ENCODE results near the gene SLC38A10. TPM values are rescaled to one million over a fixed set of nuclear protein-coding genes. Genes with fewer than 3 reads are reported as not detected.

The SLC38A10 gene
- total and polyA plus RNA-seq, 2 of the 13 experiments (the other 11 are each of a cell fraction or from before 2014, with no cell fraction given): 23.4 to 55.8 TPM

- TF ChIP-seq CEBPZ (IDR thresholded peaks at IDR 0.05; ENCODE audit: low read length): peak; percentile 54; the same call in 1 of the 2 replicates
- TF ChIP-seq, protein P1, sequence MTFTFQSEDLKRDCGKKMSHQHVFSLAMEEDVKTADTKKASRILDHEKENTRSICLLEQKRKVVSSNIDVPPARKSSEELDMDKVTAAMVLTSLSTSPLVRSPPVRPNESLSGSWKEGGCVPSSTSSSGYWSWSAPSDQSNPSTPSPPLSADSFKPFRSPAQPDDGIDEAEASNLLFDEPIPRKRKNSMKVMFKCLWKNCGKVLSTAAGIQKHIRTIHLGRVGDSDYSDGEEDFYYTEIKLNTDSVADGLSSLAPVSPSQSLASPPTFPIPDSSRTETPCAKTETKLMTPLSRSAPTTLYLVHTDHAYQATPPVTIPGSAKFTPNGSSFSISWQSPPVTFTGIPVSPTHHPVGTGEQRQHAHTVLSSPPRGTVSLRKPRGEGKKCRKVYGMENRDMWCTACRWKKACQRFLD (CRISPR knock-in tag; IDR thresholded peaks at IDR 0.05; ENCODE audit: borderline replicate concordance): peak; percentile 85; the same call in 1 of the 2 replicates
- no peak for TF ChIP-seq SRSF4 (IDR thresholded peaks at IDR 0.05; ENCODE audit: low read depth, low read length, poor library complexity, severe bottlenecking)
- TF ChIP-seq ZNF251 (CRISPR knock-in tag; IDR thresholded peaks at IDR 0.05): no peak
- TF ChIP-seq, protein P2, sequence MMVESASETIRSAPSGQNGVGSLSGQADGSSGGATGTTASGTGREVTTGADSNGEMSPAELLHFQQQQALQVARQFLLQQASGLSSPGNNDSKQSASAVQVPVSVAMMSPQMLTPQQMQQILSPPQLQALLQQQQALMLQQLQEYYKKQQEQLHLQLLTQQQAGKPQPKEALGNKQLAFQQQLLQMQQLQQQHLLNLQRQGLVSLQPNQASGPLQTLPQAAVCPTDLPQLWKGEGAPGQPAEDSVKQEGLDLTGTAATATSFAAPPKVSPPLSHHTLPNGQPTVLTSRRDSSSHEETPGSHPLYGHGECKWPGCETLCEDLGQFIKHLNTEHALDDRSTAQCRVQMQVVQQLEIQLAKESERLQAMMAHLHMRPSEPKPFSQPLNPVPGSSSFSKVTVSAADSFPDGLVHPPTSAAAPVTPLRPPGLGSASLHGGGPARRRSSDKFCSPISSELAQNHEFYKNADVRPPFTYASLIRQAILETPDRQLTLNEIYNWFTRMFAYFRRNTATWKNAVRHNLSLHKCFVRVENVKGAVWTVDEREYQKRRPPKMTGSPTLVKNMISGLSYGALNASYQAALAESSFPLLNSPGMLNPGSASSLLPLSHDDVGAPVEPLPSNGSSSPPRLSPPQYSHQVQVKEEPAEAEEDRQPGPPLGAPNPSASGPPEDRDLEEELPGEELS (CRISPR knock-in tag; IDR thresholded peaks at IDR 0.05): no peak; the same call in 1 of the 2 replicates
- no peak for TF ChIP-seq ATM (IDR thresholded peaks at IDR 0.05; ENCODE audit: borderline replicate concordance)
- peak; percentile 91 for TF ChIP-seq CREB1 (IDR thresholded peaks at IDR 0.05)
- TF ChIP-seq CREB1 (CRISPR knock-in tag; IDR thresholded peaks at IDR 0.05): no peak; the same call in 1 of the 2 replicates
- peak; percentile 79 for TF ChIP-seq ZNF800 (CRISPR knock-in tag; IDR thresholded peaks at IDR 0.05)
- TF ChIP-seq ZSCAN30 (CRISPR knock-in tag; IDR thresholded peaks at IDR 0.05): no peak
- TF ChIP-seq ZNF17 (CRISPR knock-in tag; IDR thresholded peaks at IDR 0.05): no peak
- TF ChIP-seq, protein P3, sequence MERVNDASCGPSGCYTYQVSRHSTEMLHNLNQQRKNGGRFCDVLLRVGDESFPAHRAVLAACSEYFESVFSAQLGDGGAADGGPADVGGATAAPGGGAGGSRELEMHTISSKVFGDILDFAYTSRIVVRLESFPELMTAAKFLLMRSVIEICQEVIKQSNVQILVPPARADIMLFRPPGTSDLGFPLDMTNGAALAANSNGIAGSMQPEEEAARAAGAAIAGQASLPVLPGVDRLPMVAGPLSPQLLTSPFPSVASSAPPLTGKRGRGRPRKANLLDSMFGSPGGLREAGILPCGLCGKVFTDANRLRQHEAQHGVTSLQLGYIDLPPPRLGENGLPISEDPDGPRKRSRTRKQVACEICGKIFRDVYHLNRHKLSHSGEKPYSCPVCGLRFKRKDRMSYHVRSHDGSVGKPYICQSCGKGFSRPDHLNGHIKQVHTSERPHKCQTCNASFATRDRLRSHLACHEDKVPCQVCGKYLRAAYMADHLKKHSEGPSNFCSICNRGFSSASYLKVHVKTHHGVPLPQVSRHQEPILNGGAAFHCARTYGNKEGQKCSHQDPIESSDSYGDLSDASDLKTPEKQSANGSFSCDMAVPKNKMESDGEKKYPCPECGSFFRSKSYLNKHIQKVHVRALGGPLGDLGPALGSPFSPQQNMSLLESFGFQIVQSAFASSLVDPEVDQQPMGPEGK (CRISPR knock-in tag; IDR thresholded peaks at IDR 0.05): peak; percentile 82
- TF ChIP-seq ZSCAN5A (CRISPR knock-in tag; IDR thresholded peaks at IDR 0.05; ENCODE audit: borderline replicate concordance): peak; percentile 86; the same call in 1 of the 2 replicates
These were observed 72.0 kb downstream of the SLC38A10 start, which contains the start of gene CEP131 (continued) for GRCh38 chr17:81222906-81223761.

All from HepG2 (cell line).